HuH-7 (cell line): ENCODE measurements around the gene TBC1D8.

Experiments used
- DNase-seq: peaks from one replicate; pipeline ENCODE4 v3.0.0; 2011; ENCODE audit warnings: low spot score

TBC1D8 gene

GRCh38 chr2:101026923-101027469 is 124.2 kb downstream of the TBC1D8 start:
- no peak for DNase-seq

DNA sequence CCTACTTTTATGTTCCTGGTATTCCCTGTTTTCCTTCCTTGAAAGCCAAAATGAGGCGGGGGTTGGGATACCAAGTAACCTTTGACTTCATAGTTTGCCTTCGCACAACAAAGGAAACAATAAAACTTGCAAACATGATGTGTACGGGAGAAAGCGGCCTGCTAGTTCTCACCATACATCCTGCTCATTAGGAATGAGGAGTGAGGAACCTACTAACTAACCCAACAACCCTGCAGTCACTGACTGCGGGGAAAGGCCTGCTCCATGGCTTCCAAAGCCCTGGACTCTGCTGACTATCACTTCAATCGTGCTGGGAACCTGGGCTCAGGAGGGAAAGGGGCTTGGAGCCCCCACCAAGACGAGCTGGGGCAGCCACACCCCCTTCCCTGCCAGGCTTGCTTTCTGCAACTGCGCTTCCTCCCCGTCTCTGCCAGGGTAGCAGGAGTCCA is 124.9 kb downstream of the TBC1D8 start:
- peak; percentile 50 for DNase-seq

GRCh38 chr2:101025561-101025960 is 125.6 kb downstream of the TBC1D8 start:
- DNase-seq: no peak

- DNase-seq: no peak
Measured at GRCh38 chr2:101023327-101024107, 127.7 kb downstream of the TBC1D8 start.

GRCh38 chr2:101022221-101022620 is 129.0 kb downstream of the TBC1D8 start:
- DNase-seq: no peak

- no peak for DNase-seq
Measured at GRCh38 chr2:101018934-101019333, 132.2 kb downstream of the TBC1D8 start.

DNA sequence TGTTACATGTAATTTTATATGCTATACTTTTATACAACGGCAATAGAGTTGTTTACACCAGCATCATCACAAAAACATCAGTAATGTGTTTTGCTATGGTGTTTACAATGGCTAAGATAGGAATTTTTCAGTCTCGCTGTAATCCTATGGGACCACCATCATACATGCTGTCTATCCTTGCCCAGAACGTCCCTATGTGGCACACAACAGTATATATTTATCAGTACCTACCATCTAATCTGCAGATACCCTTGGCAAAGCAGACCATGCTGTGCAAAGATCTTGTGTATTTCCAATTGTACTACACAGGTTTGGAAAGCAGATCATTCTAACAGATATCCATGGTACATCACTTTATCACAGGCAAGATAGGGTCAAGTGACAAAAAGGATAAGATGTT is 133.8 kb downstream of the TBC1D8 start:
- DNase-seq: no peak

GRCh38 chr2:101014264-101014857 is 136.8 kb downstream of the TBC1D8 start:
- DNase-seq: no peak

GRCh38 chr2:101012706-101013181 is 138.4 kb downstream of the TBC1D8 start:
- no peak for DNase-seq

DNA sequence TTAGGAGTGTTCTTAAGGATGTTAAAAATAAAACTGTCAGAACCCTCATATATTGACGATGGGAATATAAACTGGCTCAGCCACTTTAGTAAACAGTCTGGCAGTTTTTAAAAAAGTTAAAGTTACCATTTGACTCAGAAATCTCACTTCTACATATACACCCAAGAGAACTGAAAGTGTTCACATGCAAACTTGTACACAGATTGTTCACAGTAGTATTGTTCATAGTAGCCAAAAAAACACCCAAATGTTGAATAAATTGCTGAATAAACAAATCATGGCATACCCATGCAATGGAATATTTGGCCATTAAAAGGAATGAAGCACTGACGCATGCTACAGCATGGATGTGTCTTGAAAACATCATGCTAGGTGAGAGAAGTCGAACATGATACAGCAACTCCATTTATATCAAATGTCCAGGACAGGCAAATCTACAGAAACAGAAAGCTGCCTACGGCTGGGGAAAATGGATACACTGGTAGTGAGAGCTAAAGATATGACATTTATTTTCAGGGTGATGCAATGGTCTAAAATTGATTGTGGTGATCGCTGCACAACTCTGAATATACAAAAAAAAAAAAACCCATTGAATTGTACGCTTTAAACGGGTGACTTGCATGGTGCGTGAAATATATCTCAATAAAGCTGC is 139.0 kb downstream of the TBC1D8 start:
- DNase-seq: no peak

GRCh38 chr2:101011152-101011551 is 140.0 kb downstream of the TBC1D8 start:
- DNase-seq: no peak

- no peak for DNase-seq
Measured at GRCh38 chr2:101007415-101008345, 143.5 kb downstream of the TBC1D8 start.

- no peak for DNase-seq
Measured at GRCh38 chr2:101006065-101006715, 145.0 kb downstream of the TBC1D8 start.

DNA sequence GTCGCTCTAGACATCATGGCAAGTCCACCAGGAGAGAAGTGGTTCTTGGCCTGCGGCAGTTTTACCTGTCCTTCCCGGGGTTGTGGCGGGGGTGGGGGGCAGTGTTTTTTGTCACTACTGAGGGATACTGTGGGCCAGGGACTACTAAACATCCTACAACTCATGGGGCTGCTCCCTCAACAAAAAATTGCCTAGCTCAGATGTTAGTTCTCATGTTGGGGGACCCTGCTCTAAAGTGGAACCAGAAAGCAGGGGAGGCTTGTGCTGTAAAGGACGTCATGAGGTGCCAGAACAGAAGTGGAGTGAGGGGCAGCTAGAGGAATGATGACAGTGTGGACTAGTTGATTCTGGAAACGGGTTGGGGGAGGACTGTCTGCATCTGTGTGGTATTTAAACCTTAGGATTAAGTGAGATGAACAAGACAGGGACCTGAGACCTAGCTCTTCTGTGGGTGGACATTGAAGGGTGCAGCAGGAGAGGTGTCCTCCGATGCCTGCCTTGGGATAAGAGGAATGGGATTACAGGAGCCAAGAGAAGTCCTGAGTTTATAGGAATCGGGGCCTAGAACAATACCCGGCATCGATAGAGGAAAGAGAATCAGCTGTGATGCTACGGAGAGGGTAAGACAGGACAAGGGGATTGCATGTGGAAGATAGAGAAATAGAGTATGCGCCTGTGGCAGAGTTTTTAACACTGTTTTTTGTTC is 146.4 kb downstream of the TBC1D8 start:
- no peak for DNase-seq

DNA sequence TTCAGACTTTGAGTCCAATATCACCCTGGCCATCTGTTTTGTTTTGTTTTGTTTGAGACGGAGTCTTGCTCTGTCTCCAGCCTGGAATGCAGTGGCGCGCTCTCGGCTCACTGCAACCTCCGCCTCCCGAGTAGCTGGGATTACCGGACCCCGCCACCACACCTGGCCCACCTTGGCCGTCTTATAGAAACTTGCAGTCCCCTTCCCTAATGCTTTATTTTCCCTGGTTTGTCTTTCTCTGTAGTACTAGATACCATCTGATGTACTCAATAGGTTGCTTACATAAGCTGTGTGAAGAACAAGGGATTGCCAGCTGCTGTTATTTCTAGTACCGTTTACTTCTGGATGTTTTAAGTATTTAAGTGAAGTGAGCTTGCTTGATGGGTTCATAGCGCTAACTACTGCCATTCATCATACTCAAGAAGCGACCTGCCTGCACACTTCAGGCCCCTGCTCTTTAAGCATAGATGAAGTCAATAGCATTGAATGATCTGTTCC is 147.9 kb downstream of the TBC1D8 start:
- no peak for DNase-seq

GRCh38 chr2:101002562-101003277 is 148.5 kb downstream of the TBC1D8 start:
- no peak for DNase-seq

DNA sequence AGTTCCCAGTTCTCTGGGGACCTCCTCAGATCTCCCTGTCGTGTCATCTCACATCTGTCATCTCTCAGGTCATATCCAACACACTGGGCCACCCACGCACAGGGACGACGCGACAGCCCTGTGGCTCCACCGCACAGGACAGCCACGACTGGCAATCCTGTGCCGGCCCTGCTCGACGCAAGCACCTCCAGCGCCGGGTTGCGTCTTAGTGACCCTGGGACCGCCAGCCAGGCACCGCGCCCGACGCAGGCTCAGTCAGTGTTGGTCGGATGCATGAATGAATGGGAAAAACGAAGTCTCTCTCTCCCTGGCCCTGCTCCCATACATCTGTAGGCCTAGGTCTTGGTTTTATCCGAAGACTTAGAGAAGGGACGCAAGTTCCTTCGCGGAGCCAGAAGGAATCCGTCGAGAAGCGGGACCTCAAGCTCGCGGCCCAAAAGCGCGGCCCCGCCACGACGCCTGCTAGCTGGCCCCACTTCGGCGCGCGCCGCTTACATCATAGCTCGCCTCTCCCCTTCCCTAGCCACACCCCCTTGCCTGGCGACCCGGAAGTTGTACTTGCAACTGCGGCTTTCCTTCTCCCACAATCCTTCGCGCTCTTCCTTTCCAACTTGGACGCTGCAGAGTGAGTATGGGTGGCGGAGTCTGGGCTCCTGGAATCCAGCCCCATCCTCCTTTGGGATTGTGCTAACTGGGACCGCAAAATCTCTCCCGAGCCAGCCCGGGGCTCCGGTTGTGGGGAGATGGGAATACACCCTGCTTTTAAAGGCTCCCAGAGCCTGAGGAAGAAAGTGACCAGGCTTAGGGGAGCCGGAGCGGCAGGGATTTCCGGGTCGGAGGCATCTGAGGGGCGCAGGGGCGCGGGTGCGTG is 149.3 kb downstream of the TBC1D8 start, which contains the start of gene RPL31:
Gene RPL31, plus strand, starts transcription at position 599 of the 871 bp plus-strand sequence. CDS start 413 bp downstream, outside the sequence.
- DNase-seq: peak; percentile 96

DNA sequence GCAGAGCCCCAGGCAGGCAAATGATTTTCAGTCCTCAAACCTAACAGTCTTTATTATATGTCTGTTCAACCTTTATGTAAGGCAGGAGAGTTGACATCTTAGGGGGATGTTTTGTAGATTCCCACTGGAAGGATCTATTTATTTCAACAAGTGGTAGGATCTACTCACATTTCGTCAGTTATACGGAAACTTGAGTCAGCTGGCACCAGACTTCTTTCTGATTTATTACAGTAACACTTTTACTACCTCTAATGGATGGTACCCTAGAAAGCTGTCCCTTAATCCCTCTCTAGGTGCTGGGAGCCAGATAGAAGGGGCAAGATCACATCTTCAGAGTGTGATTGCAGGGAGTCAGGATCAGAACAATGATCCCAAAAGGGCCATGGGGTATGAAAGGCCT is 151.2 kb downstream of the TBC1D8 start:
- no peak for DNase-seq

GRCh38 chr2:100998235-100998573 is 153.0 kb downstream of the TBC1D8 start:
- no peak for DNase-seq
